PFSK-1 (cell line): ENCODE results near the gene COL25A1.

ENCODE experiments used
- FOXP2 ChIP-seq: optimal IDR thresholded peaks from 2 replicates; pipeline ENCODE3; 2011; ENCODE audit warnings: borderline replicate concordance, control low read depth, inconsistent platforms; ENCODE audit not compliant: insufficient read depth; ENCODE audit errors: extremely low read length, extremely low read depth
- POLR2AphosphoS5 ChIP-seq: IDR thresholded peaks from 2 replicates; pipeline ENCODE4 v1.6.1; 2012; ENCODE audit warnings: low read depth, mild to moderate bottlenecking, control low read depth, low read length, moderate library complexity
- REST ChIP-seq, 2 experiments: IDR thresholded peaks; 2 replicates each; pipeline versions ENCODE4 v1.6.1 to v1.8.0; 2011 to 2012; ENCODE audit warnings: low read depth in 2 of 2, low read length in 2 of 2, control low read depth in 1 of 2, inconsistent platforms in 1 of 2, mild to moderate bottlenecking in 1 of 2, moderate library complexity in 1 of 2; ENCODE audit not compliant: insufficient read depth in 1 of 2
- SIN3A ChIP-seq: IDR thresholded peaks from 2 replicates; pipeline ENCODE4 v1.6.1; 2012; ENCODE audit warnings: mild to moderate bottlenecking, low read length, moderate library complexity, borderline replicate concordance; ENCODE audit not compliant: insufficient read depth
- TAF1 ChIP-seq: IDR thresholded peaks from 2 replicates; pipeline ENCODE4 v1.6.1; 2012; ENCODE audit warnings: low read length, control low read depth, borderline replicate concordance; ENCODE audit not compliant: insufficient read depth

Gene COL25A1

GRCh38 chr4:109185548-109185947, 116.9 kb downstream of the COL25A1 start:
- TF ChIP-seq FOXP2 = no peak
- no peak for TF ChIP-seq REST (IDR thresholded peaks at IDR 0.05; ENCODE audit: insufficient read depth in 1 of 2, low read depth in 2 of 2, low read length in 2 of 2)
- TF ChIP-seq POLR2AphosphoS5 = no peak
- no peak for TF ChIP-seq SIN3A
- TF ChIP-seq TAF1 = no peak

- TF ChIP-seq REST (IDR thresholded peaks at IDR 0.05; ENCODE audit: insufficient read depth in 1 of 2, low read depth in 2 of 2, low read length in 2 of 2) (no peak), POLR2AphosphoS5 (no peak), TAF1 (no peak), FOXP2 (no peak), SIN3A (no peak)
Measured at GRCh38 chr4:109184491-109184961, 117.9 kb downstream of the COL25A1 start.

GRCh38 chr4:109183931-109184490, 118.4 kb downstream of the COL25A1 start:
- no peak for TF ChIP-seq TAF1
- no peak for TF ChIP-seq POLR2AphosphoS5
- no peak for TF ChIP-seq SIN3A
- TF ChIP-seq FOXP2 = no peak
- TF ChIP-seq REST (IDR thresholded peaks at IDR 0.05; ENCODE audit: insufficient read depth in 1 of 2, low read depth in 2 of 2, low read length in 2 of 2) = no peak

- TF ChIP-seq REST (IDR thresholded peaks at IDR 0.05; ENCODE audit: insufficient read depth in 1 of 2, low read depth in 2 of 2, low read length in 2 of 2) = no peak
- TF ChIP-seq SIN3A = no peak
- no peak for TF ChIP-seq FOXP2
- no peak for TF ChIP-seq POLR2AphosphoS5
- TF ChIP-seq TAF1 = no peak
Measured at GRCh38 chr4:109182696-109183095, 119.8 kb downstream of the COL25A1 start.
